Measurements from ENCODE around the gene ARSI.

GRCh38 chr5:150321784-150322183 lies 19.1 kb upstream of the ARSI start:
- TF ChIP-seq POLR2A (IDR thresholded peaks at IDR 0.05): no peak
- TF ChIP-seq, protein P1, sequence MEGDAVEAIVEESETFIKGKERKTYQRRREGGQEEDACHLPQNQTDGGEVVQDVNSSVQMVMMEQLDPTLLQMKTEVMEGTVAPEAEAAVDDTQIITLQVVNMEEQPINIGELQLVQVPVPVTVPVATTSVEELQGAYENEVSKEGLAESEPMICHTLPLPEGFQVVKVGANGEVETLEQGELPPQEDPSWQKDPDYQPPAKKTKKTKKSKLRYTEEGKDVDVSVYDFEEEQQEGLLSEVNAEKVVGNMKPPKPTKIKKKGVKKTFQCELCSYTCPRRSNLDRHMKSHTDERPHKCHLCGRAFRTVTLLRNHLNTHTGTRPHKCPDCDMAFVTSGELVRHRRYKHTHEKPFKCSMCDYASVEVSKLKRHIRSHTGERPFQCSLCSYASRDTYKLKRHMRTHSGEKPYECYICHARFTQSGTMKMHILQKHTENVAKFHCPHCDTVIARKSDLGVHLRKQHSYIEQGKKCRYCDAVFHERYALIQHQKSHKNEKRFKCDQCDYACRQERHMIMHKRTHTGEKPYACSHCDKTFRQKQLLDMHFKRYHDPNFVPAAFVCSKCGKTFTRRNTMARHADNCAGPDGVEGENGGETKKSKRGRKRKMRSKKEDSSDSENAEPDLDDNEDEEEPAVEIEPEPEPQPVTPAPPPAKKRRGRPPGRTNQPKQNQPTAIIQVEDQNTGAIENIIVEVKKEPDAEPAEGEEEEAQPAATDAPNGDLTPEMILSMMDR (IDR thresholded peaks at IDR 0.05): no peak
